ENCODE data around the gene PIGQ.

The PIGQ gene

DNA sequence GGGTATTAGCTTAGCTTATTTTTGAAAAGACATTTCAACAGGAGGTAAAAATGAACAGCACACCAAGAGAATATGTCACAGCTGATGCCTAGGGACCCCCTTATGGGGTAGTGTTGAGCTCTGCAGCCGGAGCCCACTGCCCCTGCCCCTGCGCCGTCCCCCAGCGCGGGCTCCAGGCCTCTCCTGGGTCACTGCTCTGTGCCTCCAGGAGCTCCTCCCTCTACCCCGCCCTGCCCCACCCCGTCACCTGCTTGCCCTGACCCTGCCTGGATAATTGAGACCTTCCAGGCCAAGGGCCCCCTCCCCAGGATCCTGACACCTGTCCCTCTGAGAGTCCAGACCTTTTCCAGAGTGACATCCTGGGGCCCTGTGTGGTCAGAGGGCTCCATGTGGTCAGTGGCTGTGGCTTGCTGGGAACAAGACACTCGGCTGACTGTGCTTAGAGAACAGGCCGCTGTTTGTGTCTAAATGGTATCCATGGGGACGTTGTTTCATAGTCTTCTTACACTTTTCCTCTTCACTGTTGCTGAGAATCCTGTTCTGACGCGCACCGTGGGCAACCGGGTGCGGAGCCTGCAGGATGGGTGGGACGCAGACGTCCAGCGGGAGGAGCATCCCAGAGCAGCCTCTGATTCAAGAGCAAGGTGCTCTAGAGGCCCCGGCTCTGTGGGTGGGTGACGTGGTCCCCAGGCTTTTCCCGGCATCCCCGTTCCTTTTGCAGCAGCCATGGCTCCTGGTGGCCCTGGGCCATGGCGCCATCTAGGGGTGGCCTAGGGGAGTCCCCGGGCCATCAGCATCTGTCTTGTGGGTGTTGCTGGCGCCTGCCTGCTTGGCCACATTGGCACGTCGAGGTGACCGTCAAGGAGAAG is 41.0 kb downstream of the PIGQ start:
- peak; percentile 48 to 59 for DNase-seq

GRCh38 chr16:615122-615521 is 45.4 kb downstream of the PIGQ start:
- DNase-seq: no peak

DNA sequence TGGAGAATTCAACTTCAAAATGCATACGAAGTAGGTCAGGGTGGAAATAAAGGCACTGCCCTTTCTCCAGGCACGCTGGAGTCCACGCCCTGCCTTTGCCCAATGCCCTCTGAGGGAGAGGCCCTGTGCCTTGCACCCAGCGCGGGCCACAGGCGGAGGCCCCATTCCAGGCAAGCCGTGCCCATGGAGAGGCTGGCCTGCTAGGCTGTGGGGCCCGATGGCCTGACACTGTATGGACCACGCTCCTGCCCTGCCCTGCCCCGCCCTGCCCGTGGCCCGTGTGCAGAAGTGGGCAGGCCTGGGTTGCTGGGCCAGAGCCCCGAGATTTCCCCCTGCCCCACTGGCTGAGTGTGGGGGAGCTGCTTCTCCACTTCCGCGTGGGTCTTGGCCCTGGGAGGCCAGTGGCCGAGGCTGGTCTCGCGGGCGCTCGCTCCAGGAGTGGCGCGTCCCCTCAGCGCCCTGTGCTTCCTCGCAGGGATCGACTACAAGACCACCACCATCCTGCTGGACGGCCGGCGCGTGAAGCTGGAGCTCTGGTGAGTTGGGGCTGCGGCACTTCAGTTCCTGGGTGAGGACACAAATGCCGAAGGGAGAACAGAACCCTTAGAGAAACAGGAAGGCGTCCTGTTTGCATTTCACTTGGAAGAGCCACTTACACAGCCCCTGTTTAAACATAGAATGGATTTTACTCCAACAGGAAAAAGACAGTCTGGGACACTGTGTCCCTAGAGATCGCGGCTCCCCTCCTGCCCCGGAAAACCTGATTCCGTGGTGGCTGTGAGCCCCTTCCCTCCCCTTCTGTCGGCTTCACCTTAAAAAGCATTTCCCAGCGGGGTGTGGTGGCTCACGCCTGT is 47.2 kb downstream of the PIGQ start:
- DNase-seq: no peak

DNA sequence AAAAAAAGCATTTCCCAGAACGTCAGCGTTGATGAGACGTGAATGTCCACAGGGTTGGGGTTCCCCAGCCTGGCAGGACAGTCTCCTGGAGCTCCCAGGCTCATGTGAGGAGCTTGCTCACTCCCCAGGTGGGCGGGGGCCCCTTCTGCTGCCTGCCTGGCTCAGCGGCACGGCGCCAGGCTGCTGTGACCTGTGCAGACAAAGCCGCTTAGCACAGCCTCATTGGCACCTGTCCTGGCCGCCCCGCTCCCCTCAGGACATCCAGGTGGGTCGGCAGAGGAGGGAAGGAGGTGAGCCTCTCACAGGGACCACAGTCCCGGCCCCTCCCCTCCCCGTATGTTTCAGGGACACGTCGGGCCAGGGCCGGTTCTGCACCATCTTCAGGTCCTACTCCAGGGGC is 48.1 kb downstream of the PIGQ start:
- DNase-seq: no peak

DNA sequence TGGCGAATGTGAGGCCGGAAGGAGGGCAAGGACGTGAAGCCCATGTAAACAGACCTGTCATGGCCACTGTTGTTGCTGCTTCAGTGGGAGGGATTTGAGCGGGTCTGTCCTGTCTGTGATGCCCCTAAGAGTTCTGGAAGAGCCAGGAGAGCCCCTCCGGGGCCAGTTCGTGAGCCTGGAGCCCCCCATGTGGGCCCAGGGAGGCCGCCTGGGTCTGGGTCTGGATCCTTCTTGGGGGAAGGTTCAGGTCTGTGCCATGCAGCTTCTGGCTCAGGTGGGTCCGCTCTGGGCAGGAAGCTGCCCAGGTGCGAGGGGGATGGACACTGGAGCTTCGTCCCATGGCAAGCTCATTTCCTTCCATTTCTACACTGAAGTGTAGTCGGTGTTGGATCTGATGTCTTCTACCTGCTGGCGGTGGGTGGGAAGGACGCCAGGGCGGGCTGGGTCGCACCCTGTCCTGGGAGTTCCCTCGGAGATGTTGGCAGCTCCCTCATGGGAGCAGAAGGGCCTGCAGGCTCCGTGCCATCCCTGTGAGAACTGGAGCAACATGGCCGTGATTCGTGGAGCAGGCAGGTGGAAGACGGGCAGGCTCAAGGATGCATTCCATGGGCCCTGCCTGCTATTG is 49.8 kb downstream of the PIGQ start:
- no peak for DNase-seq

GRCh38 chr16:620700-621525 is 51.1 kb downstream of the PIGQ start:
- no peak for DNase-seq

DNA sequence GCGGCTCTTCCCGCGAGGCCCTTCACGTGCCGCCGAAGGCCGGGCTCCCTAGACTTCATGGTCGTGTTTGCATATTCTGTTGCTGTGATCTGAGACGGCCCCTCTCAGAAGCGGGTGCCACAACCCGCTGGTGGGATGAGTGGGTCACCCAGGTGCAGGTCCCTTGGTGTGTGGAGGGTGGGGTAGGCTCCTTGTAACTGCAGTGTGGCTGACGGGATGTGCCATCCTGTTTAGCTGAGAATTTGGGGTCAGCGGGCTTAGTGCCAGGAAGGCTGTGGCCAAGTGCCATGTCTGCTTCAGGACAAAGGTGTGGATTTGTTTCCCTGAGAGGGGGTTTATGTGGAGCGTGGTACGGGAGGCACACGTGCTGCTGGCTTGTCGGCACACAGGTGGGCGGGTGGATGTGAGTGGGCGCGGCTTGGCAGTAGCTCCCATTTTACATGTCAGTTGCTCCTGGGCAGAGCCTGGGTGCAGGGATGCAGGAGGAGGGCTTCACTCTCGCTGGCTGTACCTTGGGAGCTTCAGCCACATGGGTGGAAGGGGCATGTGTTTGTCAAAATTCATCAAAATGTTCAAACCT is 51.8 kb downstream of the PIGQ start:
- no peak for DNase-seq

DNA sequence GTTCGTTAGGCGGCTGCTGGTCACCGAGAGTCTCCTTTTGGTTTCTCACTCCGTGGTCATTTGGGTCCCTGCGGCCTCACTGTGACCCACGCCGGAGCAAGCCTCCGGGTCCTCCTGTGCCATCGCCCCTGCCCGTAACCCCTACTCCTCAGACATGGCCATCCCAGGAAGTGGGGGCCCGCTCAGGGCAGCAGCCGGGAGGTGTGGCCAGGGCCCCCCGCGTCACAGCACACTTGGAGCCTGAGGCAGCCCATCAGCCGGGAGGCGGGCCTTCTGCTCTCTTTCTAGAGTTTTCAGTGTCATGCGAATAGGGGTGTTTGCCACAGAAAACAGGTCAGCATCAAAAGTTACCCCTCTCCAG is 53.1 kb downstream of the PIGQ start:
- no peak for DNase-seq

DNA sequence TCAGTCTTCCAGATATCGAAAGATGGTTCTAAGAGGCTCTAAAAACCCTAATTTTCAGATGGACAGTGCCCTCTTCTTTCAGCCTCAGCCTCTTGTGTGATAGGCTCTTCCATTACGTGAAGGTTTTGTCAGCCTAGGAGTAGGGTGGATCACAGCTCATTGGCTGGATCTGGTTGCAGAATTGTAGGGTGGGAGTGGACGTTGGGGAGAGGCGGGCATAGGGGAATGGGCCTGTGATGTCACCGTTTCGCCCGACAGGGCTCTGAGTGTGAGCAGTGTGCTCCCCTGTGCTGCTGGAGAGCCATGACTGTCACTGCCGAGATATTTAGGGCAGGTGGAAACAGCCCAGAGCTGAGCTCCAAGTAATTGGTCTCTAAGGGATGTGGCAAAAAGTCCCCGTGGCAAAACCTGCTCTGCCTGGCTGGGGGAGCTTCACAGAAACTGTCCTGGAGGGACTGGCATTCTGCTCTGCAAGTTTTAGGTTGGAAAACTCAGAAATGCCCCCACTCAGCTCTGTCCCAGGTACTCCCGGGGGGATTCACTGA is 54.8 kb downstream of the PIGQ start:
- no peak for DNase-seq

- DNase-seq: no peak
Observed at GRCh38 chr16:625117-625976, 55.6 kb downstream of the PIGQ start.

DNA sequence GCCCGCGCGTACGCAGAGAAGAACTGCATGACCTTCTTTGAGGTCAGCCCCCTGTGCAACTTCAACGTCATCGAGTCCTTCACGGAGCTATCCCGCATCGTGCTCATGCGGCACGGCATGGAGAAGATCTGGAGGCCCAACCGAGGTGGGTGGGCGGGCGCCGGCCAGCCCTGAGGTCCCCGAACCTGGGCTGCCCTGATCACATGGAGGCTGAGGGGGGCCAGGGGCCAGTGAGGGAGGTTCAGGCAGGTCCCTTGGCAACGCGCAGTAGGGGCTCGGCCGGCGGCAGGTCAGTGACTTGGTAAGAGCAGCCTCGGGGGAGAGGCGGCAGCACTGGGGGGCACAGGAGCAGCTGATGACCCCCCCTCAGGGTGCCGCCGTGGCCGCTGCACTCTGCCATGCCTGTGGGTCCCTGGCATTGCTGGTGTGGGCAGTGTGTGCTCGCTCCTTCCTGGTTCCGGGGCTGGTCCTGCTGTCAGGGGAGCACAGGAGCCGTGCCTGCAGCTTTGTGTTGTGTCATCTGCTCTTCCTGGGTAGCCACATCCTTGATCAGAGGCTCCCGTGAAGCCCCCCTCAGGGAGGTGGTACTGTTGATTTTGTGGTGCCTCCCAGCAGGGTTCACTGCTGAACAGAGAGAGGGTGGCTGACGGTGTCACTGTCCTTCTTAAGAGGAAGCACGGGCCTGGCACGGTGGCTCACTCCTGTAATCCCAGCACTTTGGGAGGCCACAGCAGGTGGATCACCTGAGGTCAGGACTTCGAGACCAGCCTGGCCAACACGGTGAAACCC is 56.4 kb downstream of the PIGQ start:
- no peak for DNase-seq

DNA sequence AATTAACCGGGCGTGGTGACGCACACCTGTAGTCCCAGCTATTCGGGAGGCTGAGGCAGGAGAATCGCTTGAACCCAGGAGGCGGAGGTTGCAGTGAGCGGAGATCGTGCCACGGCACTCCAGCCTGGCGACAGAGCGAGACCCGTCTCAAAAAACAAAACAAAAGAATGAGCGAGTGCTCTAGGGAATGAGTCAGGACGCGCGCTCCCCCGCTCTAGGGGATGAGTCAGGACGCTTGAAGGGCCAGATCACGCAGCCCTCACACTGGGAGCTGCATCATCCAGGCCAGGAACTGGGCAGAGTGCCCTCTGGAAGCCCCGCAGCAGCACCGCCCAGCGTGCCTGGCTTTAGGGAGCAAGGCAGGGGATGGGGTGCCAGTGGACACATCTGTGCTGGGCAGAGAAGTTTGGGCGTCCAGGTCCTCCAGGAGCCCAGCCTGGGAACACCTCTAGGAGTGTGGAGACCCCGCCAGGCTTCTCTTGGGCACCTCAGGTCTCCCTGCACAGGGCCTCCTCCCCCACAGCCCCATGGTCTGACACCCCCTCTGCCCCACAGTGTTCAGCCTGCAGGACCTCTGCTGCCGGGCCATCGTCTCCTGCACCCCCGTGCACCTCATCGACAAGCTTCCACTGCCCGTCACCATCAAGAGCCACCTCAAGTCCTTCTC is 57.2 kb downstream of the PIGQ start:
- no peak for DNase-seq

DNA sequence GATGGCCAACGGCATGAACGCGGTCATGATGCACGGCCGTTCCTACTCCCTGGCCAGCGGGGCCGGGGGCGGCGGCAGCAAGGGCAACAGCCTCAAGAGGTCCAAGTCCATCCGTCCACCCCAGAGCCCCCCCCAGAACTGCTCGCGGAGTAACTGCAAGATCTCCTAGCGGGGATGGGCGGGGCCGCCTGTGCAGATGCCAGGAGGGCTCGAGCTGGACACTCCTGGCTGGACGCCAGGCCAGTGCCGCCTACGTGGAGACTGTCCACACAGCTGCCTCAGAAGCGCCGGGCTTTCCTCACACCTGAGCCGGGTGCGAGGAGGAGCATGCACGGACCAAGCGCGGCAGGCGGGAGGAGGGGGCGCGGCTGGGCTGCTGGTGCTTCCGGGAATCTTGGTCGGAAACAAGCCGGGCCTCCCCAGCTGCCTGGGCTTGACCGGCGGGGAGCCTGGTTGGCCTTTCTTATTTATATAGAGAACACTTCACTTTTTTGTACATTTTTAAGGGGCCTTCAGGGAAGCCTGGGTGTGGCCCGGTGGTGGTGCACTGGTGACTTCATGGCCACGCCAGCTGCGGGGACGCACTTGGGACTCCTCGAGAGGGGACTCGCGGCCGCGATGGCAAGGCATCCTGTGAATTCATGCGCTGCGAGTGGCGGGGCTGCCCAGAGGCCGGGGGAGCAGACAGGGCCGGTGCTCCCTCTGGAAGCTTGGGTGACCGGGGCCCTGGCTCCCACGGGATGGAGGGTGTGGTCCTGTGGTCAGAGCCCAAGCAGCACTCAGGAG is 57.9 kb downstream of the PIGQ start:
- DNase-seq: no peak

DNA sequence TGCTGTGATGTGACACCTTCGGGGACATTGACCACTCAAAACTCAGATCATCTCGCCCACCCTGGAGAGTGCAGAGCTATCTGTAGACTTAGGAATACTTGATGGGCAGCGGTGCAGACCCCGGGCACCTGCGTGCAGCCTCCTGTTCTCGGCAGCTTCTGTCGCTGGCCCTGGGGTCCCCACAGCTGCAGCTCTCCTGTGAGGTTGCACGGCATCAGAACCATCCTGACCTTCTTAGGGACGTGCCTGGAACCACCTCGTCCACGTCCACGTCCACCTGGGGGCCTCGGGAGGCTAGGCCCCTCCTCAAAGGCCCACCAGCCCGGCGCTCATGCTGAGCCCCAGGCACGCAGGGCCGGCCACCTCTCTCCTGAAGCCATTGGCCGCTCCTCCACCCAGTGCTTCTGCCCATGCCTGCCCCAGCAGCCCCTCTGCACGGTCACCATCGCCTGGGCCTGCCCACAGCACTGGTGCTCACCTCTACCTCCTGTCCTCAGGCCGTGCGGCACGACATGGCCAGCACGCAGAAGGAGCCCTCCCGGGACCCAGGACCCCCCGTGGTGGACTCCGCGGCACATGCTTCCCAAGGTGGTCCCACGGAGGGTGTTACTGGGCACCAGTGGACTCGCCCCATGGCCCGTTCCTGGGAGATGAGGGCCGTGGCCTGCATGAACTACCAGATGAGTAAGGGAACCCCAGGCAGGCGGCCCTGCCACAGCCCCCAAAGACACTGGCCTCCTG is 58.7 kb downstream of the PIGQ start:
- no peak for DNase-seq

DNA sequence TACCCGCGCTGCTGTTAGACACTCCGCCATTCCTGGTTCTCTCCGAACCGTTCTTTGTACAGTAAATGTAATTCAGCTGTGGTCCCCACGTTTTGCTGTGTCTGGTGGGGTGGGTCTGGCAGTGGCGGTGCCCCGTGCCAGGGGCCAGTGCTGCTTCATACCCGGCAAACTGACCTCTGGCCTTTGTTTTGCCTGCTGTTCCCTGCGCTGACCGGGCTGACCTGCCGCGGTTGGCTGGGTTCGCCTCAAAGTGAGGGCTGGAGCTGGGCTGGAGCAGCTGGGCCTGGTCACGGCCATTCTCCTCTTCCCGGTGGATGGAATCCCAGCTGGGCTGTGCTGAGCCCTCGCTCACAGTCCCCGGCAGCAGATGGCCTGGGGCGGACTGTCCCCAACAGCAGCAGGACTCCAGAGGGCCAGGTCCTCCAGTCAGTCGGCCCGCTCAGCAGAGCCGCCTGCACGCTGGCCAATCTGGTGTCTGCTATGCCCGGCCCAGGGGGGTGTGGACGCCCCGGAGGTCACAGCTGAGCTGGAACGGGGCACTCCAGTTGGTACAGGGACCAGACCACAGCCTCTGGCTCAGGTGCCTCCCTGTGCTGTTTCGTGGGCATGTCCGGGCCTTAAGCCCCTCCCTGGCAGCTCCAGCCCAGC is 59.5 kb downstream of the PIGQ start:
- DNase-seq: no peak

GRCh38 chr16:629833-630248 is 60.1 kb downstream of the PIGQ start:
- DNase-seq: no peak

GRCh38 chr16:630249-630814 is 60.6 kb downstream of the PIGQ start:
- DNase-seq: no peak
